Activated CD8-positive, alpha-beta T cell treated with anti-CD3 and anti-CD28 coated beads for 36 hours (primary cell): ENCODE measurements around the gene MDP1. TPM values are rescaled to one million over a fixed set of nuclear protein-coding genes. Genes with fewer than 3 reads are reported as not detected.

Experiments
- ATAC-seq: fragments of 200-7000 bp; cut with Tn5 transposase; one replicate; pipeline ENCODE4 v1.10.0; 2021; ENCODE audit warnings: mild to moderate bottlenecking, moderate library complexity
- CTCF ChIA-PET: fragments of 350-600 bp; sonication (Branson Sonifier 250); formaldehyde crosslinking; loops from one replicate; lab custom pipeline; 2021; ENCODE audit warnings: antibody characterized with exemption; lab: Charles Lee
- POLR2A ChIA-PET: fragments of 350-600 bp; sonication (Branson Sonifier 250); formaldehyde crosslinking; loops from one replicate; lab custom pipeline; 2021; ENCODE audit warnings: antibody characterized with exemption; lab: Charles Lee
- DNase-seq: peaks from one replicate; pipeline ENCODE4 v3.0.0-alpha.2; 2020
- H3K27ac Mint-ChIP-seq: one replicate; pipeline ENCODE4 v1.8.0; 2021; ENCODE audit warnings: mild to moderate bottlenecking, mixed read lengths
- H3K27me3 Mint-ChIP-seq: one replicate; pipeline ENCODE4 v1.8.0; 2021; ENCODE audit warnings: mixed read lengths
- H3K36me3 Mint-ChIP-seq: one replicate; pipeline ENCODE4 v1.8.0; 2021; ENCODE audit warnings: low read depth, mixed read lengths
- H3K4me1 Mint-ChIP-seq: one replicate; pipeline ENCODE4 v1.8.0; 2021; ENCODE audit warnings: low read depth, mixed read lengths
- H3K4me3 Mint-ChIP-seq: one replicate; pipeline ENCODE4 v1.8.0; 2021; ENCODE audit warnings: mild to moderate bottlenecking, moderate library complexity, mixed read lengths
- H3K9me3 Mint-ChIP-seq: one replicate; pipeline ENCODE4 v1.8.0; 2021; ENCODE audit warnings: mixed read lengths
- CTCF ChIP-seq: fragments of 200-600 bp; IDR thresholded peaks from one replicate; pipeline ENCODE4 v1.8.0; 2022; ENCODE audit warnings: antibody characterized with exemption, mild to moderate bottlenecking
- intact Hi-C: fragments of 100-400 bp; cut with micrococcal nuclease; formaldehyde crosslinking; loops from one replicate; pipeline ENCODE4 v1.10.0; 2022
- total RNA-seq, 2 experiments: library from RNA; stranded (reverse); gene quantifications; one replicate each; pipeline ENCODE4 v1.2.3, GENCODE V29; 2021

MDP1 gene
- total RNA-seq, 2 experiments from 2014 or later, result 11.2 to 11.3 TPM

GRCh38 chr14:24261969-24262327 lies 46.1 kb upstream of the MDP1 start:
- Mint-ChIP-seq H3K27me3 (no peaks in the 10 kb centered on the region), H3K9me3 (no peaks in the 10 kb centered on the region), H3K4me1 (no peaks in the 10 kb centered on the region), H3K36me3 (peaks cover 4% of the 10 kb centered on the region), H3K27ac (no peak overlapping the region), H3K4me3 (no peak overlapping the region)
- DNase-seq (no peak), ATAC-seq (no peak)
- CTCF ChIA-PET, result interaction anchor here (0.9 to 2.1 kb wide), 4 partner anchors 9 to 76 kb away, joined by 3 to 9 read pairs (median 6); partner anchors contain the start of genes RABGGTA and TINF2
- POLR2A ChIA-PET, result interaction anchor here (0.8 to 2.0 kb wide), 2 partner anchors 9 to 28 kb away, joined by 3 to 10 read pairs; partner anchors contain the start of gene RABGGTA
- TF ChIP-seq CTCF, result no peak
- intact Hi-C loops, result no loop called here

- no peaks in the 10 kb centered on the region for H3K9me3 Mint-ChIP-seq
- DNase-seq (no peak), ATAC-seq (no peak)
- H3K27ac Mint-ChIP-seq, result no peak overlapping the region
- H3K4me1 Mint-ChIP-seq, result no peaks in the 10 kb centered on the region
- H3K4me3 Mint-ChIP-seq, result no peak overlapping the region
- no peaks in the 10 kb centered on the region for H3K36me3 Mint-ChIP-seq
- ChIA-PET POLR2A (interaction anchor here (0.8 to 2.0 kb wide), 2 partner anchors 10 to 29 kb away, joined by 3 to 10 read pairs; partner anchors contain the start of gene RABGGTA), CTCF (interaction anchor here (0.9 to 2.1 kb wide), 5 partner anchors 10 to 76 kb away, joined by 3 to 9 read pairs (median 4); partner anchors contain the start of genes RABGGTA and TINF2)
- H3K27me3 Mint-ChIP-seq, result no peaks in the 10 kb centered on the region
- TF ChIP-seq CTCF, result no peak
- intact Hi-C loops, result no loop called here
Measured at GRCh38 chr14:24261256-24261968, 45.5 kb upstream of the MDP1 start.

- Mint-ChIP-seq H3K9me3 (no peaks in the 10 kb centered on the region), H3K4me1 (no peaks in the 10 kb centered on the region), H3K27me3 (no peaks in the 10 kb centered on the region), H3K36me3 (no peaks in the 10 kb centered on the region), H3K27ac (no peak overlapping the region), H3K4me3 (no peak overlapping the region)
- TF ChIP-seq CTCF, result no peak
- intact Hi-C loops, result no loop called here
- POLR2A ChIA-PET, result interaction anchor here (2.0 kb wide), 1 partner anchor 10 kb away, joined by 10 read pairs; the partner anchor contains the start of gene RABGGTA
- CTCF ChIA-PET, result interaction anchor here (1.1 kb wide), 1 partner anchor 48 kb away, joined by 3 read pairs; no protein-coding TSS in a partner anchor
- DNase-seq (no peak), ATAC-seq (no peak)
Measured at GRCh38 chr14:24260780-24261157, 44.9 kb upstream of the MDP1 start.

GRCh38 chr14:24260026-24260779 lies 44.3 kb upstream of the MDP1 start:
- ATAC-seq (no peak), DNase-seq (no peak)
- ChIA-PET POLR2A (interaction anchor here (2.0 kb wide), 1 partner anchor 11 kb away, joined by 10 read pairs; the partner anchor contains the start of gene RABGGTA), CTCF (interaction anchor here (1.1 kb wide), 1 partner anchor 49 kb away, joined by 3 read pairs; no protein-coding TSS in a partner anchor)
- intact Hi-C loops, result no loop called here
- TF ChIP-seq CTCF, result no peak
- H3K27ac Mint-ChIP-seq, result no peak overlapping the region
- no peaks in the 10 kb centered on the region for H3K36me3 Mint-ChIP-seq
- H3K27me3 Mint-ChIP-seq, result no peaks in the 10 kb centered on the region
- no peak overlapping the region for H3K4me3 Mint-ChIP-seq
- no peaks in the 10 kb centered on the region for H3K4me1 Mint-ChIP-seq
- H3K9me3 Mint-ChIP-seq, result no peaks in the 10 kb centered on the region
